Naive B cell (primary cell): ENCODE measurements around the gene ABAT. TPM values are rescaled to one million over a fixed set of nuclear protein-coding genes. Genes with fewer than 3 reads are reported as not detected.
A peak's percentile ranks its signal among the peaks of the same experiment; 100 is the strongest.
"Not testable (repeated sequence)": the region's sequence is repeated elsewhere in the genome, so short reads cannot be mapped to it uniquely, and the experiment has no call there.

ENCODE experiments used
- ATAC-seq, 2 donors: fragments of 150-1000 bp; cut with Tn5 transposase; 2 replicates each; pipeline ENCODE4 v1.10.0; 2021; ENCODE audit warnings: low read depth in 2 of 2, mild to moderate bottlenecking in 2 of 2, moderate library complexity in 2 of 2
- DNase-seq: peaks from one replicate; pipeline ENCODE4 v3.0.0; 2022
- H3K27ac Mint-ChIP-seq, 6 donors: one replicate each; pipeline ENCODE4 v1.8.0; 2020 to 2022; ENCODE audit warnings: mild to moderate bottlenecking in 6 of 6, mixed read lengths in 6 of 6, moderate library complexity in 5 of 6, inconsistent platforms in 2 of 6
- H3K27me3 Mint-ChIP-seq, 3 donors: one replicate each; pipeline ENCODE4 v1.8.0; 2021 to 2022; ENCODE audit warnings: mixed read lengths in 3 of 3, mild to moderate bottlenecking in 1 of 3
- H3K36me3 Mint-ChIP-seq, 2 donors: one replicate each; pipeline ENCODE4 v1.8.0; 2020 to 2022; ENCODE audit warnings: mixed read lengths in 2 of 2, inconsistent platforms in 1 of 2, mild to moderate bottlenecking in 1 of 2
- H3K4me1 Mint-ChIP-seq, 3 donors: one replicate each; pipeline ENCODE4 v1.8.0; 2020 to 2022; ENCODE audit warnings: mixed read lengths in 3 of 3, inconsistent platforms in 1 of 3, mild to moderate bottlenecking in 1 of 3, moderate library complexity in 1 of 3
- H3K4me3 Mint-ChIP-seq, 8 donors: one replicate each; pipeline ENCODE4 v1.8.0; 2020 to 2022; ENCODE audit warnings: mild to moderate bottlenecking in 8 of 8, mixed read lengths in 8 of 8, moderate library complexity in 8 of 8, inconsistent platforms in 2 of 8
- H3K9me3 Mint-ChIP-seq, 7 donors: one replicate each; pipeline ENCODE4 v1.8.0; 2020 to 2022; ENCODE audit warnings: mixed read lengths in 7 of 7, mild to moderate bottlenecking in 5 of 7, inconsistent platforms in 2 of 7, moderate library complexity in 1 of 7
- polyA plus RNA-seq, 6 donors: library from polyadenylated mRNA; unstranded; fragments of 300-500 nt; fragmentation: Illumina TruSeq; gene quantifications; one replicate each; pipeline ENCODE4 v1.2.3, GENCODE V29; 2021; ENCODE audit warnings: low read depth in 6 of 6

The ABAT gene
- polyA plus RNA-seq, 6 donors from 2014 or later: 1.9 to 10.0 (median 4.8) TPM

- Mint-ChIP-seq H3K36me3 (peaks cover 26 to 31% of the 10 kb centered on the region in 2 donors), H3K4me3 (no peak overlapping the region), H3K27ac (no peak overlapping the region), H3K4me1 (no peaks in the 10 kb centered on the region), H3K9me3 (peaks cover 0 to 2% (median 0%) of the 10 kb centered on the region in 7 donors), H3K27me3 (no peaks in the 10 kb centered on the region)
- DNase-seq (no peak), ATAC-seq (no peak)
Measured at GRCh38 chr16:8776129-8776584, 101.7 kb downstream of the ABAT start.

- no peaks in the 10 kb centered on the region for H3K27me3 Mint-ChIP-seq
- ATAC-seq (no peak), DNase-seq (no peak)
- no peaks in the 10 kb centered on the region for H3K4me1 Mint-ChIP-seq
- peaks cover 22 to 27% of the 10 kb centered on the region in 2 donors for H3K36me3 Mint-ChIP-seq
- H3K9me3 Mint-ChIP-seq: peaks cover 0 to 2% (median 0%) of the 10 kb centered on the region in 7 donors
- H3K27ac Mint-ChIP-seq: peak overlapping the region in 1 of 6 donors; percentile 7
- H3K4me3 Mint-ChIP-seq: no peak overlapping the region
Measured at GRCh38 chr16:8777217-8777616, 102.8 kb downstream of the ABAT start.

- H3K4me3 Mint-ChIP-seq: no peak overlapping the region
- ATAC-seq: no peak
- H3K27me3 Mint-ChIP-seq: no peaks in the 10 kb centered on the region
- H3K4me1 Mint-ChIP-seq: no peaks in the 10 kb centered on the region
- H3K9me3 Mint-ChIP-seq: peaks cover 0 to 2% (median 0%) of the 10 kb centered on the region in 7 donors
- peaks cover 16% of the 10 kb centered on the region in 2 donors for H3K36me3 Mint-ChIP-seq
- H3K27ac Mint-ChIP-seq: no peak overlapping the region
- no peak for DNase-seq
Measured at GRCh38 chr16:8781797-8782196, 107.4 kb downstream of the ABAT start.

GRCh38 chr16:8782673-8783072 lies 108.3 kb downstream of the ABAT start:
- ATAC-seq: no peak
- Mint-ChIP-seq H3K4me3 (no peak overlapping the region), H3K27me3 (no peaks in the 10 kb centered on the region), H3K9me3 (no peaks in the 10 kb centered on the region), H3K36me3 (peaks cover 9 to 11% of the 10 kb centered on the region in 2 donors), H3K27ac (peak overlapping the region in 2 of 6 donors; percentile 75 to 80), H3K4me1 (no peaks in the 10 kb centered on the region)
- no peak for DNase-seq

- Mint-ChIP-seq H3K36me3 (peaks cover 9 to 11% of the 10 kb centered on the region in 2 donors), H3K4me3 (peak overlapping the region in 1 of 8 donors; percentile 3), H3K9me3 (no peaks in the 10 kb centered on the region), H3K4me1 (no peaks in the 10 kb centered on the region), H3K27me3 (no peaks in the 10 kb centered on the region), H3K27ac (no peak overlapping the region)
- DNase-seq (no peak), ATAC-seq (no peak)
Measured at GRCh38 chr16:8785408-8785807, 111.0 kb downstream of the ABAT start.

- not testable (repeated sequence) for ATAC-seq, H3K27me3 Mint-ChIP-seq, DNase-seq, H3K27ac Mint-ChIP-seq, H3K4me1 Mint-ChIP-seq, H3K9me3 Mint-ChIP-seq, H3K36me3 Mint-ChIP-seq, H3K4me3 Mint-ChIP-seq
Measured at GRCh38 chr16:8786316-8786715, 111.9 kb downstream of the ABAT start.

GRCh38 chr16:8788578-8789172 lies 114.3 kb downstream of the ABAT start:
- ATAC-seq (no peak), DNase-seq (no peak)
- Mint-ChIP-seq H3K4me1 (peaks cover 0 to 11% (median 0%) of the 10 kb centered on the region in 3 donors), H3K36me3 (no peaks in the 10 kb centered on the region), H3K4me3 (no peak overlapping the region), H3K9me3 (no peaks in the 10 kb centered on the region), H3K27me3 (no peaks in the 10 kb centered on the region), H3K27ac (peak overlapping the region in 1 of 6 donors; percentile 82)

GRCh38 chr16:8795091-8795490 lies 120.7 kb downstream of the ABAT start:
- H3K4me1 Mint-ChIP-seq: peaks cover 25 to 62% (median 27%) of the 10 kb centered on the region in 3 donors
- H3K9me3 Mint-ChIP-seq: no peaks in the 10 kb centered on the region
- H3K36me3 Mint-ChIP-seq: no peaks in the 10 kb centered on the region
- H3K4me3 Mint-ChIP-seq: peak overlapping the region in 2 of 8 donors; percentile 71 to 97
- no peak for ATAC-seq
- no peaks in the 10 kb centered on the region for H3K27me3 Mint-ChIP-seq
- peak overlapping the region in 3 of 6 donors; percentile 7 to 56 (median 53) for H3K27ac Mint-ChIP-seq
- DNase-seq: no peak

- H3K4me3 Mint-ChIP-seq: peak overlapping the region in 3 of 8 donors; percentile 19 to 97 (median 71)
- H3K36me3 Mint-ChIP-seq: no peaks in the 10 kb centered on the region
- peak overlapping the region in 4 of 6 donors; percentile 14 to 49 (median 40) for H3K27ac Mint-ChIP-seq
- no peaks in the 10 kb centered on the region for H3K9me3 Mint-ChIP-seq
- no peaks in the 10 kb centered on the region for H3K27me3 Mint-ChIP-seq
- H3K4me1 Mint-ChIP-seq: peaks cover 25 to 64% (median 27%) of the 10 kb centered on the region in 3 donors
- no peak for DNase-seq
- no peak for ATAC-seq
Measured at GRCh38 chr16:8795818-8796217, 121.4 kb downstream of the ABAT start.

GRCh38 chr16:8796469-8797363 lies 122.3 kb downstream of the ABAT start:
- no peaks in the 10 kb centered on the region for H3K9me3 Mint-ChIP-seq
- H3K36me3 Mint-ChIP-seq: no peaks in the 10 kb centered on the region
- ATAC-seq (no peak), DNase-seq (no peak)
- peaks cover 25 to 67% (median 27%) of the 10 kb centered on the region in 3 donors for H3K4me1 Mint-ChIP-seq
- peak overlapping the region; percentile 91 to 98 (median 96) for H3K27ac Mint-ChIP-seq
- H3K4me3 Mint-ChIP-seq: peak overlapping the region; percentile 93 to 99 (median 98)
- H3K27me3 Mint-ChIP-seq: no peaks in the 10 kb centered on the region

GRCh38 chr16:8797364-8798173 lies 123.2 kb downstream of the ABAT start, which contains the start of the genes PMM2 and TMEM186:
PMM2 (plus strand) TSS chr16:8797839; CDS start chr16:8797883, 44 bp downstream.
TMEM186 (minus strand) TSS chr16:8797639; CDS start chr16:8797614, 25 bp downstream.
- Mint-ChIP-seq H3K27ac (peak within 1 kb of the TSS; percentile 91 to 98 (median 96)), H3K36me3 (no peaks in the 10 kb centered on the region), H3K27me3 (no peaks in the 10 kb centered on the region), H3K9me3 (no peaks in the 10 kb centered on the region), H3K4me3 (peak within 1 kb of the TSS; percentile 93 to 99 (median 98)), H3K4me1 (peaks cover 25 to 61% (median 27%) of the 10 kb centered on the region in 3 donors)
- peak; percentile 95 for DNase-seq
- ATAC-seq: peak; percentile 95 to 96

- ATAC-seq (no peak), DNase-seq (no peak)
- H3K36me3 Mint-ChIP-seq: peaks cover 0 to 5% of the 10 kb centered on the region in 2 donors
- H3K9me3 Mint-ChIP-seq: no peaks in the 10 kb centered on the region
- H3K27ac Mint-ChIP-seq: peak overlapping the region; percentile 91 to 98 (median 96)
- H3K4me1 Mint-ChIP-seq: peaks cover 29 to 61% (median 29%) of the 10 kb centered on the region in 3 donors
- peak overlapping the region; percentile 93 to 99 (median 98) for H3K4me3 Mint-ChIP-seq
- no peaks in the 10 kb centered on the region for H3K27me3 Mint-ChIP-seq
Measured at GRCh38 chr16:8798174-8798527, 123.7 kb downstream of the ABAT start.
